HepG2 (cell line): ENCODE data around the gene DALRD3. TPM values are rescaled to one million over a fixed set of nuclear protein-coding genes. Genes with fewer than 3 reads are reported as not detected.

ENCODE experiments used
- ATAC-seq: fragments of 200-7000 bp; cut with Tn5 transposase; 3 replicates; pipeline ENCODE4 v1.9.1; 2020; ENCODE audit warnings: mild to moderate bottlenecking, moderate library complexity
- BruUV-seq: library from RNA; stranded (reverse); fragments of 400-500 nt; replicated peaks from 2 replicates; lab custom pipeline; 2021; lab: Mats Ljungman, UMichigan
- CTCF ChIA-PET: fragments of 300-600 bp; formaldehyde crosslinking; extraction: SDS; loops from one replicate; lab custom pipeline; 2021; ENCODE audit warnings: low total read pairs, inconsistent platforms, low intra/inter-chr PET ratio; lab: Yijun Ruan, JAX
- POLR2A ChIA-PET: fragments of 350-600 bp; sonication (Branson Sonifier 250); formaldehyde crosslinking; loops from one replicate; lab custom pipeline; 2020; ENCODE audit warnings: antibody characterized with exemption, inconsistent platforms; lab: Yijun Ruan, JAX
- DNase-seq: peaks from one replicate; pipeline ENCODE4 v3.0.0-alpha.2; 2015; ENCODE audit warnings: low spot score
- FAIRE-seq: peaks from 3 replicates; lab custom pipeline; 2011; peaks lifted over from hg19 to GRCh38; lab: Jason Lieb, UNC
- H2AFZ ChIP-seq: one replicate; pipeline ENCODE4 v1.6.1; 2011; ENCODE audit warnings: low read length, inconsistent platforms
- H3K27ac ChIP-seq: fragments of 300-600 bp; 3 replicates; pipeline ENCODE4 v1.8.0; 2011; ENCODE audit warnings: mixed run types, mild to moderate bottlenecking, mixed read lengths, low read length, inconsistent platforms; ENCODE audit not compliant: insufficient read depth; ENCODE audit errors: extremely low read length
- H3K27me3 ChIP-seq, 2 experiments: fragments of 200-600 bp in 1 of 2; 2 replicates in 1 of 2; 3 replicates in 1 of 2; pipeline versions ENCODE4 v1.6.0 to v1.8.0; 2011; ENCODE audit warnings: low read length in 2 of 2, mild to moderate bottlenecking in 2 of 2, moderate library complexity in 2 of 2, inconsistent platforms in 1 of 2; ENCODE audit not compliant: insufficient read depth in 2 of 2, control insufficient read depth in 1 of 2
- H3K36me3 ChIP-seq, 2 experiments: fragments of 200-600 bp in 1 of 2; replicated peaks in 1 of 2; 2 replicates in 1 of 2; 3 replicates in 1 of 2; pipeline versions ENCODE4 v1.5.1 to v1.8.0; 2011; ENCODE audit warnings: low read length in 2 of 2, inconsistent platforms in 1 of 2; ENCODE audit not compliant: insufficient read depth in 2 of 2, control insufficient read depth in 1 of 2
- H3K4me1 ChIP-seq: 2 replicates; pipeline ENCODE4 v1.5.1; 2012; ENCODE audit warnings: low read length, inconsistent platforms; ENCODE audit not compliant: insufficient read depth
- H3K4me2 ChIP-seq: 2 replicates; pipeline ENCODE4 v1.6.0; 2011; ENCODE audit warnings: low read depth, low read length, inconsistent platforms
- H3K4me3 ChIP-seq, 3 experiments: fragments of 200-600 bp in 1 of 3; sonication (generic), shearing (Covaris generic) in 1 of 3; replicated peaks in 1 of 3; 2 replicates each; pipeline ENCODE4 v1.5.1; 2011 to 2016; ENCODE audit warnings: low read length in 3 of 3, inconsistent platforms in 2 of 3, low read depth in 2 of 3, mild to moderate bottlenecking in 2 of 3, control low read depth in 1 of 3, mixed read lengths in 1 of 3; ENCODE audit not compliant: insufficient read depth in 1 of 3
- H3K79me2 ChIP-seq: one replicate; pipeline ENCODE4 v1.6.1; 2011; ENCODE audit warnings: low read length, inconsistent platforms; ENCODE audit not compliant: insufficient read depth
- H3K9ac ChIP-seq: 2 replicates; pipeline ENCODE4 v1.6.0; 2011; ENCODE audit warnings: mild to moderate bottlenecking, low read depth, low read length, inconsistent platforms; ENCODE audit not compliant: insufficient read depth
- H3K9me3 ChIP-seq: 2 replicates; pipeline ENCODE4 v1.5.1; 2012; ENCODE audit warnings: mild to moderate bottlenecking, low read length
- H4K20me1 ChIP-seq: 2 replicates; pipeline ENCODE4 v1.6.0; 2011; ENCODE audit warnings: inconsistent platforms, mild to moderate bottlenecking, low read length, moderate library complexity; ENCODE audit not compliant: insufficient read depth
- GATA4 ChIP-seq: sonication (generic); IDR thresholded peaks from 2 replicates; pipeline ENCODE4 v1.6.1; 2016; ENCODE audit warnings: antibody characterized with exemption, low read depth, borderline replicate concordance
- KDM5B ChIP-seq: sonication (generic); formaldehyde crosslinking; IDR thresholded peaks from 2 replicates; pipeline ENCODE4 v1.4.0; 2020; ENCODE audit warnings: missing genetic modification reagents, mild to moderate bottlenecking, borderline replicate concordance
- RERE ChIP-seq: IDR thresholded peaks from 2 replicates; pipeline ENCODE4 v1.6.1; 2016; ENCODE audit warnings: low read depth, missing genetic modification reagents, missing compliant biosample characterization
- SCMH1 ChIP-seq: sonication (generic); formaldehyde crosslinking; IDR thresholded peaks from 2 replicates; pipeline ENCODE4 v1.9.0; 2021; ENCODE audit warnings: missing genetic modification reagents, mild to moderate bottlenecking, borderline replicate concordance
- ZNF431 ChIP-seq: sonication (generic); formaldehyde crosslinking; IDR thresholded peaks from 2 replicates; pipeline ENCODE4 v1.9.0; 2022; ENCODE audit warnings: missing genetic modification reagents, low read depth, mild to moderate bottlenecking, borderline replicate concordance
- WGBS: methylation state at CpG from one replicate; pipeline ENCODE4 v1.1.6; 2017; ENCODE audit warnings: low lambda C conversion rate; 5-methylcytosine and 5-hydroxymethylcytosine counted together
- in situ Hi-C: cut with HindIII; loops from 2 replicates; pipeline ENCODE4 v1.10.0; 2017; ENCODE audit warnings: low pct_unique_long_range_greater_than_20kb; ENCODE audit not compliant: extremely low pct_ligation_motif_present
- intact Hi-C: fragments of 100-400 bp; cut with micrococcal nuclease; formaldehyde crosslinking; loops from one replicate; pipeline ENCODE4 v1.10.0; 2022; ENCODE audit not compliant: unreplicated experiment
- polyA plus RNA-seq, 8 experiments: library from polyadenylated mRNA; depleted of rRNA in 3 of 8; stranded (reverse) in 7 of 8; unstranded in 1 of 8; fragments of >200 nt; fragmentation: Illumina TruSeq in 4 of 8; extraction: Trizol in 4 of 8; gene quantifications; 2 replicates each; pipeline versions ENCODE4 v1.2.1 to v1.2.3, GENCODE V29; 2011 to 2016; ENCODE audit warnings: low read depth in 4 of 8, missing spikeins in 1 of 8, mixed read lengths in 1 of 8; ENCODE audit not compliant: insufficient read depth in 1 of 8
- total RNA-seq, 5 experiments: library from RNA; depleted of rRNA; stranded (reverse); fragments of >200 nt; fragmentation: Illumina TruSeq; extraction: Trizol; gene quantifications; 2 replicates each; pipeline ENCODE4 v1.2.3, GENCODE V29; 2016; ENCODE audit warnings: low read depth in 1 of 5

DALRD3 gene
- total and polyA plus RNA-seq, 2 of the 13 experiments (the other 11 are each of a cell fraction or from before 2014, with no cell fraction given): 19.9 to 36.5 TPM

- intact Hi-C loops: no loop called here
- ChIA-PET POLR2A (no interaction called here), CTCF (no interaction called here)
- Histone ChIP-seq H3K79me2 (no peaks in the 10 kb centered on the region), H3K36me3 (no peaks in the 10 kb centered on the region), H3K9ac (no peak overlapping the region), H4K20me1 (no peaks in the 10 kb centered on the region), H3K27me3 (no peaks in the 10 kb centered on the region), H3K4me3 (no peak overlapping the region), H3K27ac (no peak overlapping the region), H3K9me3 (no peaks in the 10 kb centered on the region), H2AFZ (no peak overlapping the region), H3K4me2 (no peak overlapping the region)
- ATAC-seq: no peak
- no peak for DNase-seq
- WGBS: 74% methylated on average over 5 of the region's 5 CpGs
- in situ Hi-C loops: no loop called here
- no peak for FAIRE-seq
- BruUV-seq: no TSS peak
- TF ChIP-seq GATA4 (no peak), ZNF431 (no peak), KDM5B (CRISPR knock-in tag) (no peak), SCMH1 (CRISPR knock-in tag) (no peak), RERE (no peak)
- TF ChIP-seq, all 625 proteins: peak for 0
- peaks cover 3% of the 10 kb centered on the region for H3K4me1 ChIP-seq
Observed at GRCh38 chr3:48991851-48992545, 26.4 kb downstream of the DALRD3 start.
